ENCODE measurements around the gene MRPL48.

DNA sequence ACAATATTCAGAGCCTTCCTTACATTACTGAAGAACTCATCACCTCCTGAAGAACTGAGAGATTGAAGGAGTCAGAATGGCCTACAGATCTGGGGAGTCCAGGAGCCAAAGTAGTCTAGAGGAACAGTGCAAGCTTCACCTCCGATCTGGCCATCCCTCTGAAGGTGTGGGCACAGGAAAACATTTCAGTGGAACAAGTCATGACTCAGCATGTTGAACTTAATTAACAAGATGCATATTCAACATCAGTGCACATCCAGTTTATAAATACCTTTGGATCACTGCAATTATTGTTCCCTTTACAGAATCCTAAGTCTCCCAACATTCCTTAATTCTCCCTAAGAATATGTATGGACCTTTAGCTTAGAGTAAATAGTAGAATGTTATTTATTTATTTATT is 114.6 kb downstream of the MRPL48 start:
- TF ChIP-seq, protein P1, sequence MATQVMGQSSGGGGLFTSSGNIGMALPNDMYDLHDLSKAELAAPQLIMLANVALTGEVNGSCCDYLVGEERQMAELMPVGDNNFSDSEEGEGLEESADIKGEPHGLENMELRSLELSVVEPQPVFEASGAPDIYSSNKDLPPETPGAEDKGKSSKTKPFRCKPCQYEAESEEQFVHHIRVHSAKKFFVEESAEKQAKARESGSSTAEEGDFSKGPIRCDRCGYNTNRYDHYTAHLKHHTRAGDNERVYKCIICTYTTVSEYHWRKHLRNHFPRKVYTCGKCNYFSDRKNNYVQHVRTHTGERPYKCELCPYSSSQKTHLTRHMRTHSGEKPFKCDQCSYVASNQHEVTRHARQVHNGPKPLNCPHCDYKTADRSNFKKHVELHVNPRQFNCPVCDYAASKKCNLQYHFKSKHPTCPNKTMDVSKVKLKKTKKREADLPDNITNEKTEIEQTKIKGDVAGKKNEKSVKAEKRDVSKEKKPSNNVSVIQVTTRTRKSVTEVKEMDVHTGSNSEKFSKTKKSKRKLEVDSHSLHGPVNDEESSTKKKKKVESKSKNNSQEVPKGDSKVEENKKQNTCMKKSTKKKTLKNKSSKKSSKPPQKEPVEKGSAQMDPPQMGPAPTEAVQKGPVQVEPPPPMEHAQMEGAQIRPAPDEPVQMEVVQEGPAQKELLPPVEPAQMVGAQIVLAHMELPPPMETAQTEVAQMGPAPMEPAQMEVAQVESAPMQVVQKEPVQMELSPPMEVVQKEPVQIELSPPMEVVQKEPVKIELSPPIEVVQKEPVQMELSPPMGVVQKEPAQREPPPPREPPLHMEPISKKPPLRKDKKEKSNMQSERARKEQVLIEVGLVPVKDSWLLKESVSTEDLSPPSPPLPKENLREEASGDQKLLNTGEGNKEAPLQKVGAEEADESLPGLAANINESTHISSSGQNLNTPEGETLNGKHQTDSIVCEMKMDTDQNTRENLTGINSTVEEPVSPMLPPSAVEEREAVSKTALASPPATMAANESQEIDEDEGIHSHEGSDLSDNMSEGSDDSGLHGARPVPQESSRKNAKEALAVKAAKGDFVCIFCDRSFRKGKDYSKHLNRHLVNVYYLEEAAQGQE (IDR thresholded peaks at IDR 0.05; ENCODE audit: insufficient read depth in 1 of 2, low read depth in 2 of 2, low read length in 2 of 2): no peak
- TF ChIP-seq TAF1 (IDR thresholded peaks at IDR 0.05; ENCODE audit: borderline replicate concordance, insufficient read depth, low read length): no peak
- TF ChIP-seq POLR2AphosphoS5 (IDR thresholded peaks at IDR 0.05; ENCODE audit: low read depth, low read length): no peak
- no peak for TF ChIP-seq SIN3A (IDR thresholded peaks at IDR 0.05; ENCODE audit: borderline replicate concordance, insufficient read depth, low read length)

Data from PFSK-1 (cell line).